HepG2 (cell line): Measurements from ENCODE around the gene PGAP1.

ENCODE experiments used
- ADNP ChIP-seq: sonication (generic); formaldehyde crosslinking; IDR thresholded peaks from 2 replicates; pipeline ENCODE4 v1.4.0; 2020; ENCODE audit warnings: missing genetic modification reagents
- CTCF ChIP-seq: sonication (generic); formaldehyde crosslinking; IDR thresholded peaks from 2 replicates; pipeline ENCODE4 v1.5.0; 2020; ENCODE audit warnings: mild to moderate bottlenecking, missing genetic modification reagents, moderate library complexity
- GABPA ChIP-seq, 2 experiments: IDR thresholded peaks; 2 replicates each; pipeline ENCODE4 v1.6.1; 2011 to 2016; ENCODE audit warnings: low read depth in 2 of 2, low read length in 1 of 2, missing biosample characterization in 1 of 2, missing genetic modification characterization in 1 of 2
- JUNB ChIP-seq: sonication (generic); formaldehyde crosslinking; IDR thresholded peaks from 2 replicates; pipeline ENCODE4 v1.8.0; 2022; ENCODE audit warnings: missing genetic modification reagents, mild to moderate bottlenecking, borderline replicate concordance
- MAX ChIP-seq: IDR thresholded peaks from 2 replicates; pipeline ENCODE4 v1.6.1; 2012; ENCODE audit warnings: inconsistent platforms
- POLR2AphosphoS5 ChIP-seq: IDR thresholded peaks from 2 replicates; pipeline ENCODE4 v1.6.1; 2012; ENCODE audit warnings: low read depth, low read length
- RFX5 ChIP-seq: IDR thresholded peaks from 2 replicates; pipeline ENCODE4 v1.6.1; 2011; ENCODE audit warnings: low read depth, low read length, improper control_type of control experiment
- SMARCE1 ChIP-seq: fragments of 450-650 bp; IDR thresholded peaks from 2 replicates; pipeline ENCODE4 v1.6.1; 2017; ENCODE audit warnings: borderline replicate concordance
- SUZ12 ChIP-seq: fragments of 150-350 bp; IDR thresholded peaks from 2 replicates; pipeline ENCODE4 v1.6.1; 2014; ENCODE audit warnings: low read depth, low read length
- TAF1 ChIP-seq: sonication (generic); formaldehyde crosslinking; IDR thresholded peaks from 2 replicates; pipeline ENCODE4 v1.4.0; 2020; ENCODE audit warnings: missing genetic modification reagents
- ZFX ChIP-seq: sonication (generic); formaldehyde crosslinking; IDR thresholded peaks from 2 replicates; pipeline ENCODE4 v1.4.0; 2020; ENCODE audit warnings: mild to moderate bottlenecking, low read depth, missing genetic modification reagents, moderate library complexity
- ZNF333 ChIP-seq: sonication (generic); formaldehyde crosslinking; IDR thresholded peaks from 2 replicates; pipeline ENCODE4 v1.4.0; 2020; ENCODE audit warnings: mild to moderate bottlenecking, missing genetic modification reagents, borderline replicate concordance
- ZNF549 ChIP-seq: sonication (generic); formaldehyde crosslinking; IDR thresholded peaks from 2 replicates; pipeline ENCODE4 v1.5.0; 2020; ENCODE audit warnings: missing genetic modification reagents
- TF ChIP-seq, protein P1 (sequence below): sonication (generic); formaldehyde crosslinking; IDR thresholded peaks from 2 replicates; pipeline ENCODE4 v1.4.0; 2020; ENCODE audit warnings: missing genetic modification reagents

DNA sequence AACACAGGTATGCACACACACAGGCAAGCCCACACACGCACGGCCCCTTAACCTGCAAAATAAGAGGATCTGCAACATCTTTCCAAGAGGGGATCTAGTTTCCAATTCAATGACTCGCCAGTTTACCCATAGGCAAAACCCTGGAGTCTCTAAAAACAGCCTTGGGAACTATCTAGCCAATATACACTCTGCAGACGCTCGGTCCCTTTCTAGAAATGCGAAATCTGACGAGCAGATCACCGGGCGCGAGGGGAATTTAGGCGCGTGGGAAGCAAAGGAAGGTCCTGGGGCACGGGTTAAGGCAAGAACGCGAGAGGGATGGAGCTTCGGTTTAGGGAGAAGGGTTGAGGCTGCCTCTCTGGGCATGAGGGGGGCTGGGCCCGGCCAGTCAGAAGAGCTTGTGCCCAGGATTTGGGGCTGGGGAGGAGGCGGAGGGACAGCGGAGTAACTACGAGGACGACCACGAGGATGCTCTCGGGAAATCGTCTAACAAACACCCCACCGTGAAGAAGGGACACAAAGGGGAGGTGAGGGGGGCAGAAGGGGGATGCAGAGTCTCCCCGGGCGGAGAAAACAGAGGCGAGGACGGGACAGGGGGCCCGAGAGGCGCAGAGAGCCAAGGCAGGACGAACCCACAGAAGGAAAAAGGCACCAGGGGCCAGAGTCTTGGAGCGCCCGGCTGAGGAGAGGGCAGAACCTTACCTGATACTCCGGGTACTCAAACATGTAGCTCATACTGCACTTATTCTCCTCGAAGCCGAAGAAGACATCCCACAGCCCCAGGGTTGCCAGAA, 542 bp downstream of the PGAP1 start:
- TF ChIP-seq RFX5 (no peak), ZFX (CRISPR knock-in tag) (no peak), ZNF549 (CRISPR knock-in tag) (no peak), ZNF333 (CRISPR knock-in tag) (no peak), ADNP (no peak), TAF1 (CRISPR knock-in tag) (no peak; the same call in 1 of the 2 replicates), JUNB (no peak), GABPA (IDR thresholded peaks at IDR 0.05; ENCODE audit: low read depth, low read length) (no peak), GABPA (CRISPR knock-in tag; IDR thresholded peaks at IDR 0.05; ENCODE audit: low read depth) (no peak), SMARCE1 (no peak), POLR2AphosphoS5 (no peak), SUZ12 (no peak), MAX (no peak; the same call in 1 of the 2 replicates), CTCF (CRISPR knock-in tag) (no peak)
- TF ChIP-seq, protein P1, sequence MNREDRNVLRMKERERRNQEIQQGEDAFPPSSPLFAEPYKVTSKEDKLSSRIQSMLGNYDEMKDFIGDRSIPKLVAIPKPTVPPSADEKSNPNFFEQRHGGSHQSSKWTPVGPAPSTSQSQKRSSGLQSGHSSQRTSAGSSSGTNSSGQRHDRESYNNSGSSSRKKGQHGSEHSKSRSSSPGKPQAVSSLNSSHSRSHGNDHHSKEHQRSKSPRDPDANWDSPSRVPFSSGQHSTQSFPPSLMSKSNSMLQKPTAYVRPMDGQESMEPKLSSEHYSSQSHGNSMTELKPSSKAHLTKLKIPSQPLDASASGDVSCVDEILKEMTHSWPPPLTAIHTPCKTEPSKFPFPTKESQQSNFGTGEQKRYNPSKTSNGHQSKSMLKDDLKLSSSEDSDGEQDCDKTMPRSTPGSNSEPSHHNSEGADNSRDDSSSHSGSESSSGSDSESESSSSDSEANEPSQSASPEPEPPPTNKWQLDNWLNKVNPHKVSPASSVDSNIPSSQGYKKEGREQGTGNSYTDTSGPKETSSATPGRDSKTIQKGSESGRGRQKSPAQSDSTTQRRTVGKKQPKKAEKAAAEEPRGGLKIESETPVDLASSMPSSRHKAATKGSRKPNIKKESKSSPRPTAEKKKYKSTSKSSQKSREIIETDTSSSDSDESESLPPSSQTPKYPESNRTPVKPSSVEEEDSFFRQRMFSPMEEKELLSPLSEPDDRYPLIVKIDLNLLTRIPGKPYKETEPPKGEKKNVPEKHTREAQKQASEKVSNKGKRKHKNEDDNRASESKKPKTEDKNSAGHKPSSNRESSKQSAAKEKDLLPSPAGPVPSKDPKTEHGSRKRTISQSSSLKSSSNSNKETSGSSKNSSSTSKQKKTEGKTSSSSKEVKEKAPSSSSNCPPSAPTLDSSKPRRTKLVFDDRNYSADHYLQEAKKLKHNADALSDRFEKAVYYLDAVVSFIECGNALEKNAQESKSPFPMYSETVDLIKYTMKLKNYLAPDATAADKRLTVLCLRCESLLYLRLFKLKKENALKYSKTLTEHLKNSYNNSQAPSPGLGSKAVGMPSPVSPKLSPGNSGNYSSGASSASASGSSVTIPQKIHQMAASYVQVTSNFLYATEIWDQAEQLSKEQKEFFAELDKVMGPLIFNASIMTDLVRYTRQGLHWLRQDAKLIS (CRISPR knock-in tag), result no peak
